ENCODE measurements around the gene GMFB.

GMFB gene

GRCh38 chr14:54425068-54425467 is 63.7 kb downstream of the GMFB start:
- no peak overlapping the region for H3K4me3 ChIP-seq (ENCODE audit: low read depth, low read length)
- no peak for DNase-seq (ENCODE audit: low read depth)
- no peak for TF ChIP-seq CTCF (IDR thresholded peaks at IDR 0.05; ENCODE audit: control insufficient read depth, extremely low read depth, insufficient read depth)

Measured in LNCaP clone FGC (cell line).